HCT116 (cell line): Measurements from ENCODE around the gene ATP12A. TPM values are rescaled to one million over a fixed set of nuclear protein-coding genes. Genes with fewer than 3 reads are reported as not detected.

ENCODE experiments used
- ATAC-seq: fragments of 200-7000 bp; cut with Tn5 transposase; 2 replicates; pipeline ENCODE4 v1.9.1; 2020; ENCODE audit warnings: mild to moderate bottlenecking, moderate library complexity
- BruUV-seq: library from RNA; stranded (reverse); fragments of 400-500 nt; replicated peaks from 2 replicates; lab custom pipeline; 2021; lab: Mats Ljungman, UMichigan
- CTCF ChIA-PET: fragments of 300-600 bp; sonication (Branson Sonifier 250); formaldehyde crosslinking; loops from one replicate; lab custom pipeline; 2021; ENCODE audit warnings: antibody characterized with exemption; lab: Charles Lee
- POLR2A ChIA-PET: fragments of 300-600, 350-600 bp; sonication (Branson Sonifier 250); formaldehyde crosslinking; loops from one replicate; lab custom pipeline; 2021; ENCODE audit warnings: antibody characterized with exemption; lab: Charles Lee
- RAD21 ChIA-PET, 2 experiments: fragments of 300-600 bp; sonication (Branson Sonifier 250); formaldehyde crosslinking; loops; one replicate each; lab custom pipeline; 2023; ENCODE audit warnings: low total read pairs in 2 of 2; ENCODE audit not compliant: uncharacterized antibody in 2 of 2, unreplicated experiment in 2 of 2, low non-redundant PET in 1 of 2; lab: Charles Lee
- DNase-seq: peaks from one replicate; pipeline ENCODE4 v3.0.0-alpha.2; 2010; ENCODE audit warnings: low read depth, low spot score
- H2AFZ ChIP-seq: fragments of 200-600 bp; shearing (Covaris generic), sonication (generic); 2 replicates; pipeline ENCODE4 v1.6.1; 2017; ENCODE audit warnings: low read depth, mixed run types, mixed read lengths, antibody characterized with exemption, low read length; ENCODE audit not compliant: poor library complexity, severe bottlenecking
- H3K27ac ChIP-seq: 2 replicates; pipeline ENCODE4 v1.5.1; 2012; ENCODE audit warnings: low read depth, low read length
- H3K27me3 ChIP-seq: fragments of 200-600 bp; sonication (generic); 2 replicates; pipeline ENCODE4 v1.6.1; 2016; ENCODE audit warnings: mixed run types, low read length, mixed read lengths; ENCODE audit not compliant: insufficient read depth
- H3K36me3 ChIP-seq, 2 experiments: fragments of 200-500 bp in 1 of 2; fragments of 200-600 bp in 1 of 2; sonication (Bioruptor generic) in 1 of 2; sonication (generic) in 1 of 2; 2 replicates each; pipeline versions ENCODE4 v1.5.1 to v1.6.1; 2014 to 2016; ENCODE audit warnings: low read length in 2 of 2, inconsistent platforms in 1 of 2, mixed read lengths in 1 of 2, mixed run types in 1 of 2; ENCODE audit not compliant: insufficient read depth in 2 of 2, control insufficient read depth in 1 of 2
- H3K4me1 ChIP-seq, 2 experiments: fragments of 200-600 bp in 1 of 2; sonication (generic) in 1 of 2; 2 replicates each; pipeline versions ENCODE4 v1.5.1 to v1.6.1; 2012 to 2017; ENCODE audit warnings: low read length in 2 of 2, inconsistent platforms in 1 of 2, mild to moderate bottlenecking in 1 of 2, mixed read lengths in 1 of 2, mixed run types in 1 of 2, moderate library complexity in 1 of 2; ENCODE audit not compliant: insufficient read depth in 2 of 2, control insufficient read depth in 1 of 2
- H3K4me2 ChIP-seq: fragments of 200-600 bp; sonication (generic); 2 replicates; pipeline ENCODE4 v1.6.1; 2017; ENCODE audit warnings: mixed run types, low read length, mixed read lengths
- H3K4me3 ChIP-seq, 2 experiments: fragments of 200-600 bp in 1 of 2; sonication (generic) in 1 of 2; replicated peaks in 1 of 2; 2 replicates each; pipeline ENCODE4 v1.5.1; 2011 to 2016; ENCODE audit warnings: low read length in 2 of 2, control low read depth in 1 of 2, low read depth in 1 of 2, mild to moderate bottlenecking in 1 of 2, mixed read lengths in 1 of 2, mixed run types in 1 of 2
- H3K79me2 ChIP-seq: fragments of 200-600 bp; sonication (generic); 2 replicates; pipeline ENCODE4 v1.6.1; 2017; ENCODE audit warnings: mild to moderate bottlenecking, mixed run types, low read length, moderate library complexity, mixed read lengths; ENCODE audit not compliant: insufficient read depth
- H3K9ac ChIP-seq: fragments of 200-600 bp; sonication (generic); 2 replicates; pipeline ENCODE4 v1.6.1; 2016; ENCODE audit warnings: low read length, mixed read lengths
- H3K9me2 ChIP-seq: fragments of 200-600 bp; sonication (generic), shearing (Covaris generic); 2 replicates; pipeline ENCODE4 v1.6.1; 2017; ENCODE audit warnings: mixed run types, mild to moderate bottlenecking, moderate library complexity; ENCODE audit not compliant: insufficient read depth
- H3K9me3 ChIP-seq, 2 experiments: fragments of 200-500 bp in 1 of 2; fragments of 200-600 bp in 1 of 2; sonication (Bioruptor generic) in 1 of 2; sonication (generic) in 1 of 2; 2 replicates each; pipeline ENCODE4 v1.6.1; 2014 to 2017; ENCODE audit warnings: low read length in 2 of 2, mixed read lengths in 2 of 2, inconsistent platforms in 1 of 2, low read depth in 1 of 2, mild to moderate bottlenecking in 1 of 2, mixed run types in 1 of 2, moderate library complexity in 1 of 2; ENCODE audit not compliant: control insufficient read depth in 1 of 2, insufficient read depth in 1 of 2
- H4K20me1 ChIP-seq: fragments of 200-600 bp; sonication (generic), shearing (Covaris generic); 2 replicates; pipeline ENCODE4 v1.6.1; 2017; ENCODE audit warnings: mixed run types, mild to moderate bottlenecking, moderate library complexity; ENCODE audit not compliant: insufficient read depth
- CBX3 ChIP-seq: IDR thresholded peaks from 2 replicates; pipeline ENCODE4 v1.6.1; 2012; ENCODE audit warnings: low read depth
- CEBPB ChIP-seq: IDR thresholded peaks from 2 replicates; pipeline ENCODE4 v1.6.1; 2012; ENCODE audit warnings: low read depth
- EGR1 ChIP-seq: IDR thresholded peaks from 2 replicates; pipeline ENCODE4 v1.6.1; 2012; ENCODE audit warnings: low read depth
- EZH2 ChIP-seq: fragments of 200-600 bp; sonication (generic); IDR thresholded peaks from 2 replicates; pipeline ENCODE4 v1.6.1; 2017; ENCODE audit warnings: antibody characterized with exemption, mixed run types
- FOSL1 ChIP-seq: IDR thresholded peaks from 2 replicates; pipeline ENCODE4 v1.6.1; 2012; ENCODE audit warnings: low read depth
- JUND ChIP-seq: IDR thresholded peaks from 2 replicates; pipeline ENCODE4 v1.6.1; 2012
- POLR2AphosphoS5 ChIP-seq: IDR thresholded peaks from 2 replicates; pipeline ENCODE4 v1.6.1; 2011; ENCODE audit warnings: mild to moderate bottlenecking, low read depth, low read length, moderate library complexity
- RAD21 ChIP-seq: IDR thresholded peaks from 2 replicates; pipeline ENCODE4 v1.6.1; 2012; ENCODE audit warnings: low read depth, mild to moderate bottlenecking
- REST ChIP-seq: IDR thresholded peaks from 2 replicates; pipeline ENCODE4 v1.6.1; 2012; ENCODE audit warnings: low read depth
- SIN3A ChIP-seq: IDR thresholded peaks from 2 replicates; pipeline ENCODE4 v1.6.1; 2012; ENCODE audit warnings: low read depth
- SP1 ChIP-seq: IDR thresholded peaks from 2 replicates; pipeline ENCODE4 v1.6.1; 2012; ENCODE audit warnings: low read depth
- SRF ChIP-seq: IDR thresholded peaks from 2 replicates; pipeline ENCODE4 v1.6.1; 2012; ENCODE audit warnings: low read depth
- ZFX ChIP-seq: fragments of 450-650 bp; IDR thresholded peaks from 2 replicates; pipeline ENCODE4 v1.6.1; 2017
- ZNF274 ChIP-seq: fragments of 200-500 bp; sonication (Bioruptor generic); IDR thresholded peaks from 2 replicates; pipeline ENCODE4 v1.6.1; 2014; ENCODE audit warnings: mild to moderate bottlenecking, low read depth, low read length, inconsistent platforms
- intact Hi-C: fragments of 100-400 bp; cut with micrococcal nuclease; formaldehyde crosslinking; loops from 2 replicates; pipeline ENCODE4 v1.10.0; 2022
- total RNA-seq: library from RNA; stranded (reverse); gene quantifications from one replicate; pipeline ENCODE4 v1.2.1, GENCODE V29; 2021; ENCODE audit not compliant: unreplicated experiment
- TF ChIP-seq, protein P1 (sequence below): IDR thresholded peaks from 2 replicates; pipeline ENCODE4 v1.6.1; 2012
- TF ChIP-seq, protein P2 (sequence below), 3 experiments: fragments of 200-600 bp in 1 of 3; sonication (generic) in 1 of 3; IDR thresholded peaks in 2 of 3; conservative IDR thresholded peaks in 1 of 3; 2 replicates each; pipeline ENCODE4 v1.5.1; 2012 to 2017; ENCODE audit warnings: low read depth in 2 of 3, low read length in 2 of 3, antibody characterized with exemption in 1 of 3, borderline replicate concordance in 1 of 3, control low read depth in 1 of 3, mild to moderate bottlenecking in 1 of 3, mixed read lengths in 1 of 3, mixed run types in 1 of 3, moderate library complexity in 1 of 3; ENCODE audit not compliant: insufficient read depth in 1 of 3
- TF ChIP-seq, protein P3 (sequence below): IDR thresholded peaks from 2 replicates; pipeline ENCODE4 v1.6.1; 2011; ENCODE audit warnings: mild to moderate bottlenecking, low read length, moderate library complexity; ENCODE audit not compliant: insufficient replicate concordance; ENCODE audit errors: extremely low read depth
- TF ChIP-seq, protein P4 (sequence below): IDR thresholded peaks from 2 replicates; pipeline ENCODE4 v1.6.1; 2012

The ATP12A gene
- total RNA-seq, 1 experiment from 2014 or later: 0.30 TPM

- no peak overlapping the region for H3K4me3 ChIP-seq
- no peaks in the 10 kb centered on the region for H3K36me3 ChIP-seq
- H3K4me1 ChIP-seq: peaks cover 0 to 5% of the 10 kb centered on the region in 2 experiments; a peak in 1 of 4 replicates
- H3K79me2 ChIP-seq: no peaks in the 10 kb centered on the region
- H3K4me2 ChIP-seq: no peak overlapping the region
- no peaks in the 10 kb centered on the region for H4K20me1 ChIP-seq
- no peaks in the 10 kb centered on the region for H3K9me2 ChIP-seq
- H3K27ac ChIP-seq: no peak overlapping the region
- intact Hi-C loops: no loop called here
- RAD21 ChIA-PET: no interaction called here
- CTCF ChIA-PET: no interaction called here
- H2AFZ ChIP-seq: no peak overlapping the region
- ATAC-seq: no peak
- no peak for DNase-seq
- TF ChIP-seq EGR1 (no peak), FOSL1 (no peak), ZNF274 (no peak), ZFX (no peak), POLR2AphosphoS5 (no peak), CEBPB (no peak), EZH2 (no peak), CBX3 (no peak), JUND (no peak), SRF (no peak), REST (no peak), SP1 (no peak), SIN3A (no peak), RAD21 (no peak)
- TF ChIP-seq, protein P1, sequence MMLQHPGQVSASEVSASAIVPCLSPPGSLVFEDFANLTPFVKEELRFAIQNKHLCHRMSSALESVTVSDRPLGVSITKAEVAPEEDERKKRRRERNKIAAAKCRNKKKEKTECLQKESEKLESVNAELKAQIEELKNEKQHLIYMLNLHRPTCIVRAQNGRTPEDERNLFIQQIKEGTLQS: no peak
- TF ChIP-seq, protein P2, sequence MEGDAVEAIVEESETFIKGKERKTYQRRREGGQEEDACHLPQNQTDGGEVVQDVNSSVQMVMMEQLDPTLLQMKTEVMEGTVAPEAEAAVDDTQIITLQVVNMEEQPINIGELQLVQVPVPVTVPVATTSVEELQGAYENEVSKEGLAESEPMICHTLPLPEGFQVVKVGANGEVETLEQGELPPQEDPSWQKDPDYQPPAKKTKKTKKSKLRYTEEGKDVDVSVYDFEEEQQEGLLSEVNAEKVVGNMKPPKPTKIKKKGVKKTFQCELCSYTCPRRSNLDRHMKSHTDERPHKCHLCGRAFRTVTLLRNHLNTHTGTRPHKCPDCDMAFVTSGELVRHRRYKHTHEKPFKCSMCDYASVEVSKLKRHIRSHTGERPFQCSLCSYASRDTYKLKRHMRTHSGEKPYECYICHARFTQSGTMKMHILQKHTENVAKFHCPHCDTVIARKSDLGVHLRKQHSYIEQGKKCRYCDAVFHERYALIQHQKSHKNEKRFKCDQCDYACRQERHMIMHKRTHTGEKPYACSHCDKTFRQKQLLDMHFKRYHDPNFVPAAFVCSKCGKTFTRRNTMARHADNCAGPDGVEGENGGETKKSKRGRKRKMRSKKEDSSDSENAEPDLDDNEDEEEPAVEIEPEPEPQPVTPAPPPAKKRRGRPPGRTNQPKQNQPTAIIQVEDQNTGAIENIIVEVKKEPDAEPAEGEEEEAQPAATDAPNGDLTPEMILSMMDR (IDR thresholded peaks at IDR 0.05 in 2 of 3, conservative IDR thresholded peaks at IDR 0.05 in 1 of 3; ENCODE audit: borderline replicate concordance in 1 of 3, insufficient read depth in 1 of 3, low read depth in 2 of 3, low read length in 2 of 3): no peak
- TF ChIP-seq, protein P3, sequence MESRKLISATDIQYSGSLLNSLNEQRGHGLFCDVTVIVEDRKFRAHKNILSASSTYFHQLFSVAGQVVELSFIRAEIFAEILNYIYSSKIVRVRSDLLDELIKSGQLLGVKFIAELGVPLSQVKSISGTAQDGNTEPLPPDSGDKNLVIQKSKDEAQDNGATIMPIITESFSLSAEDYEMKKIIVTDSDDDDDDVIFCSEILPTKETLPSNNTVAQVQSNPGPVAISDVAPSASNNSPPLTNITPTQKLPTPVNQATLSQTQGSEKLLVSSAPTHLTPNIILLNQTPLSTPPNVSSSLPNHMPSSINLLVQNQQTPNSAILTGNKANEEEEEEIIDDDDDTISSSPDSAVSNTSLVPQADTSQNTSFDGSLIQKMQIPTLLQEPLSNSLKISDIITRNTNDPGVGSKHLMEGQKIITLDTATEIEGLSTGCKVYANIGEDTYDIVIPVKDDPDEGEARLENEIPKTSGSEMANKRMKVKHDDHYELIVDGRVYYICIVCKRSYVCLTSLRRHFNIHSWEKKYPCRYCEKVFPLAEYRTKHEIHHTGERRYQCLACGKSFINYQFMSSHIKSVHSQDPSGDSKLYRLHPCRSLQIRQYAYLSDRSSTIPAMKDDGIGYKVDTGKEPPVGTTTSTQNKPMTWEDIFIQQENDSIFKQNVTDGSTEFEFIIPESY: no peak
- TF ChIP-seq, protein P4, sequence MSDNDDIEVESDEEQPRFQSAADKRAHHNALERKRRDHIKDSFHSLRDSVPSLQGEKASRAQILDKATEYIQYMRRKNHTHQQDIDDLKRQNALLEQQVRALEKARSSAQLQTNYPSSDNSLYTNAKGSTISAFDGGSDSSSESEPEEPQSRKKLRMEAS: no peak
- H3K27me3 ChIP-seq: no peaks in the 10 kb centered on the region
- H3K9me3 ChIP-seq: no peaks in the 10 kb centered on the region
- BruUV-seq: no TSS peak
- POLR2A ChIA-PET: no interaction called here
- H3K9ac ChIP-seq: no peak overlapping the region
These were observed 65.8 kb downstream of the ATP12A start for GRCh38 chr13:24745861-24746617.
